ENCODE measurements around the gene NPM3.

Gene NPM3, protein sequence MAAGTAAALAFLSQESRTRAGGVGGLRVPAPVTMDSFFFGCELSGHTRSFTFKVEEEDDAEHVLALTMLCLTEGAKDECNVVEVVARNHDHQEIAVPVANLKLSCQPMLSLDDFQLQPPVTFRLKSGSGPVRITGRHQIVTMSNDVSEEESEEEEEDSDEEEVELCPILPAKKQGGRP

GRCh38 chr10:101782811-101783735 is at the start of gene NPM3:
NPM3 (minus strand) TSS chr10:101783446; CDS start chr10:101783390, 56 bp downstream.
- peak; percentile 65 to 73 for DNase-seq

DNA sequence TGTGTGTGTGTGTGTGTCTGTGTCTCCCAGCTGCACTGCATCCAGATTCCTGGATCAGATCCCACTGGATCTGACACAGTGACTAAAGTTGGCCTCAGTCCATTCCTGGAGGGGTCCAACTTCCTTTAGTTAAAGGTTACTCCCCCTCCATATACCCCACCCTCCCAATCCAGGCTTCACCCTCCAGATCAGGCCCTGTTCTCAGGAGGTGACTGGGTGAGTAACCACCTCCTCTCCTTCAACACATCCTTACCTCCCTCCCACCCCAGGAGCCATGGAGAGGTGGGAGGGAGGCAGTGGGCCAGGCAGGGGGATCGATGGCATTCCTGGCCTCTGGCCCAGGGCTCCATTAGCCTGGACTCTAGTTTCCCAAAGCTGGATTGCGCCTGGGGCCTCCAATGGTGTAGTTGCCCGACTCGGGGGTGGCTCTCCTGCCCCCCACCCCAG is 49.1 kb upstream of the NPM3 start:
- no peak for DNase-seq

DNA sequence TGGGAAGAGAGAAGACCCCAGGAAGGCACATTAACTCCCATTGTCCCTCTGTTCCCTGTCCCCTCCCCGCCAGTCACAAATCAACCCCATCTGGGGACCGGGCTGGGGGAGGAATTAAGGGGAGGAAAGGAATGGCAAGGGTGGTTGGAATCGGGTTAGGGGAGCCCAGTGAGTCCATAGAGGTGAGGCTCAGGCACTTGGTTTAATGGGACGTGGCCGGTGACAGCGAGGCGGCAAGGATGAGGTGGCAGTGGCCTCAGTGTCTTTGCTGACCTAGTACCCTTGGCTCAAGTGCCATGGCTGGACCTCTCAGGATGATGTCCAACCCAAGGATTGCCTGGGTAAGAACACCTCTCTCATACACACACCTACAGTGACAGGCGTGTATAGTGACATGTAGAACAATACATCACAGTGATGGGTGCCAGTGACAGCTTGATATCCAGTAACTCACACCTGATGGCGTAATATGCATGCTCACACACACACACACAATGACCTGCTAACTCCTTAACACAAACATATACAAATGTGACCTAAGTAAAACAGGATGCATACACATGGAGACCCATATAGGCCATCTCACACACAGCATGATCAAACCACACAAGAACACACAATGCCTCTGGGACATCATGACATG is 48.0 kb upstream of the NPM3 start:
- DNase-seq: no peak

DNA sequence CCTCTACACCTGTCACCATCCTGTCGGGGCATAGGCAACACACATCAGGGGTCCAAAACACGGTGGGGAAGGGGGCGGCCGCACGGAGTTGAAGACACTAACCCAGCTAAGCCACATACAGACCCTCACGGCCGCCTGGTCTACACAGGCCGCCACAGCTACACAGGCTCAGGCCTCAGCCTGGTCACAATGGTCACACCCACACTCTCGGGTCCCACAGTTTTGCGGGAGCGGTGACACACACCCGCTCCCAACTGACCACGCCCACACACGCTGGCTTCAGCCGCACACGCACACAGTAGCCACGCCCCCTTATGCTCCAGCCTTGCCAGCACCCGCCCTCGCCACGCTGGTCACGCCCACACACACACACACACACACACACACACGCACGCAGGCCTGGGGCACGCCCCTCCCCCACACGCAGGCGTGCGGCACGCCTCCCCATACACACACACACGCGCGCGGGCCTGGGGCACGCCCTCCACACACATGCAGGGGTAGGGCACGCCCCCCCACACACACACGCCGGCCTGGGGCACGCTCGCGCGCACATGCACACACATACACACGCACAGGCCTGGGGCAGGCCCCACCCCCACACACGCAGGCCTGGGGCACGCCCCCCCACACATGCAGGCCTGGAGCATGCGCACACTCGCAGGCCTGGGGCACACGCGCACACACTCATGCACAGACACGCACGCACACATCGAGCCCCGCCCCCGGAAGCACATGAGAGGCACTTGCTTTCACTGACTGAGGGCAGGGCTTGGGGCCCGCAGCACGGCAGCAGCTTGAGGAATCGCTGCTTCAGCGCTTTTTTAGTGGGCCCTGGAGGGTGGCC is 47.3 kb upstream of the NPM3 start:
- DNase-seq: peak; percentile 75 to 81

- DNase-seq: no peak
Observed at GRCh38 chr10:101829561-101830315, 46.5 kb upstream of the NPM3 start.

DNA sequence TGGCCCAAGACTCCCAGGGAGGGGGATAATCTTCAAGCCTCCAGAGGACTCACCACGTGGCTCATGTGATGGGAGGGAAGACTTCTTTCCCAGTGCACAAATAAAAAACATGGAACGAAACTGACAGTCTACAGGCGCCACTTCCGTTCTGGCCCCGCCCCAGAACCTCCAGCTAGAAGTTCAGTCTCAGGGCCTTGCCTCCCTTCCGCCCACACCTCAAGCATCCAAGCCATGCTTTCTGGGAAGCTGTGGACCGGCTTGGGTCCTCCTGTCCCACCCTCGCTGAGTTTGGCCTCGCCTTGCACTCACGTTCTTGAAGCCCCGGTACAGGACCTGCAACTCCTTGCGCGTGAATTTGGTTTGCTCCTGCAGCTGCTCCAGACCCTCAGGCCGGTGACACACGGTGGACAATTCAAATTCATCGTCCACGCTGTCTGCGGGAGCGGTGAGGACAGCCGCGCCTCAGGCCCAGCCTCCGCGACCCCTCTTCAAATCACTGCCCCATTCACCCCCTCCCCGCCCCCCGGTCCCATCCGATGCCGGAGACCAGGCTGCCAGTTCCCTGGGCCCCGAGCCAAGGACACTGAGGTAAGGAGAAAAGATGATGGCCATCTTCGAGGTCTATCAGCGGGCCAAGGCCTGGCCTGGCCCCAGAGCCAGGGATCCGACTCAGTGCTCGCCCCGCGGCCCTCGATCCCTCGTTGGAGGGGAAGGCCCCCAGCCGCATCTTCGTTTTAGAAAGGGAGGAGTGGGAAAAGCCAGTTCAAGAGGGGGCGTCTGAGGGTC is 45.7 kb upstream of the NPM3 start:
- DNase-seq: no peak

- DNase-seq: no peak
Observed at GRCh38 chr10:101827919-101828600, 44.8 kb upstream of the NPM3 start.

DNA sequence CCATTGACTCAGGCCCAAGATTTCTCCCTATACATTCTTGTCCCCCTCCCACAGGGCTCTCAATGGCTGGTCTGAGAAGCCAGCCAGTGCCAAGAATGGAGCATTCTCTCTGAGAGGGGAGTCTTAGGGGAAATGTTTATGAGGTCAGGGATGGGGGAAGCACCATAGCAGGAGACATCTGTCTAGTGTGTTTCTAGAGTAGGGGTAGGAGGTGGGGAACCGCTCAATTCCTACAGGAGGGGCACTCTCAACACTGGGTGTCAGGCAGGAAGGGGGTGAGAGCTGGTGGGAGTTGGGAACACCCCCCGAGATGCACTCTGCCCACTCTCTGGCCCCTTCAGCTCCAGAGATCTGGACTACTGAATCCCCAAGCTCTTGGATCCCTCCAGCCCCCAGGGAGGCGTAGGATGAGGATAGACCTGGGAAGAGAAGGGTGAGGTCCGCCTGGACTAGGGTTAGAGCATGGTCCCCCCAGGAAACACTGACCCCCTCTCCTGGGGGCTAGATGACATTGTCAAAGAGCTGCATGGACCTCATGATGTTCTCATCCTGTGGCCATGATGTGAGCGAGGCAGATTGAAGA is 43.7 kb upstream of the NPM3 start:
- DNase-seq: no peak

GRCh38 chr10:101824736-101825135 is 41.5 kb upstream of the NPM3 start:
- no peak for DNase-seq

DNA sequence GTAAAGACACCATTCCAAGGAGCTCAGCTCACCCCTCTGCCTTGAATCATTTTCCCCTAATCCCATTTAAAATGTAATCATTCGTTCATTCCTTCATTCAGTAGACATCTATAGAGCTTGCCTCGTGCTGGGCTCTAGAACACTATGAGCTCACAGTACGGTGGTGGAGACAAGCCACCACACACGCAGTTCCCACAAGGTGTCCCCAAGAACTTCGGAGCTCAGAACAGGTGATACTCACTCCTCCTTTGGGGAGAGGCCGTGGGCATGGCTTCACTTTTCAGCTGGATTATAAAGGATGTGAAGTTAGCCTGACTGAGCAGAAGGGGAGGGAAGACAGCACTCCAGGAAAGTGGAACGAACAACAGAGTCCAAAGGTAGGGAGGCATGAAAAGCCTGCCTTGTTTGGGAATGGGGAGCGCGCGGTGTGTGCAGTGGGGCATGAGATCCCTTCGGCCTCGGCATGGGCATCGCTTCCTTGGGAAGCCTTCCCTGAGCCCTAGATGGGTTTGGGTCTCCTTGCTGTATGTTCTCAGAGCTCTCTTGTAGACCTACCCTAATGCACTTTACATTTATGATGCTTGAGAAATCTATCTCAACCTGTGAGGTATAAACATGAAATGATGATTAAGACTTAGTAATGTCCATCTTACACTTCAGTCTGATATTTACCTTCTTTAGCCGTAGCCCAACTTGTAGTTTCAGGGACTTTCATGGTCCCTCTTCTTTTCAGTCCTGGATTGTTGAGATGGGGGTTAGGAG is 35.8 kb upstream of the NPM3 start:
- peak; percentile 62 to 68 for DNase-seq

GRCh38 chr10:101818119-101818871 is 35.0 kb upstream of the NPM3 start, which contains the start of gene OGA:
OGA (minus strand) TSS chr10:101818444; CDS start chr10:101818022, 422 bp downstream.
- DNase-seq: peak; percentile 98 to 99

DNA sequence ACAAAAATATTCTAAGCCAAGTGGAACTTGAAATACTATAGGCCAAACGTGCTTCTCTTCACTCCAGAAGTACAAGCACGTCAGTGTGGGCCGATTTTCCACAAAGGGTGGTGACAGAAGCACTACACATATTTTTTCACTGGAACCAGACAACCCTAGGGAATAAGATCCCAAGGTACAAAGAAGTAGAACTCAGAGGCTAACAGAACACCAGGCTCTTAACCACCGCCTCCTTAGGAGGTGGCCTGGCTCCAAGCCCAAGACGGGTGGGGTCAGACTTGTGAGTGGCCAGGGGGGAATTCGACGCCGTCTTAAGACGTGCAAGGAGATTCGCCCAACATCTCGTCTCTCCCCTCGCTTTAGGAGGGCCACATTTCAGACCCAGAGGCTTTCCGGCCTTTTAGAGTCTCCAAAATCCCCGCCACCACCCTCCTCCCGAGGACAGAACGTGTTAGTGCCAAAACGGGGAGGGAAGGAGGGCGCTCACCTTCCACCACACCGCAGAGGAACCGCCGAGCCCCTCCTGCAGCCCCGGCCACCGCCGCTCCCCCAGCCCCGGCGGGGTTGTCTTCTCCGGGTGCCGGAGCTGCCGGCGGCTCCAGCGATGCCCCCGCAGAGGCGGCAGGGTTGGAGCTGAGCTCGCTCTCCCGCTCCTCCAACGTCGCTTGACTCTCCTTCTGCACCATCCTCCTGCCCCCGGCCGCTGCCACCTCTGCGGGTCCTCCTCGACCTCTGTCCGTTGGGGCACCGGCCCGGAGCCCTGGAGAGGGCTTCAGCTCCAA is 34.3 kb upstream of the NPM3 start:
- peak; percentile 30 to 48 for DNase-seq

GRCh38 chr10:101816913-101817336 is 33.7 kb upstream of the NPM3 start:
- no peak for DNase-seq

- DNase-seq: no peak
Observed at GRCh38 chr10:101816376-101816775, 33.1 kb upstream of the NPM3 start.

- DNase-seq: no peak
Observed at GRCh38 chr10:101814466-101815071, 31.3 kb upstream of the NPM3 start.

DNA sequence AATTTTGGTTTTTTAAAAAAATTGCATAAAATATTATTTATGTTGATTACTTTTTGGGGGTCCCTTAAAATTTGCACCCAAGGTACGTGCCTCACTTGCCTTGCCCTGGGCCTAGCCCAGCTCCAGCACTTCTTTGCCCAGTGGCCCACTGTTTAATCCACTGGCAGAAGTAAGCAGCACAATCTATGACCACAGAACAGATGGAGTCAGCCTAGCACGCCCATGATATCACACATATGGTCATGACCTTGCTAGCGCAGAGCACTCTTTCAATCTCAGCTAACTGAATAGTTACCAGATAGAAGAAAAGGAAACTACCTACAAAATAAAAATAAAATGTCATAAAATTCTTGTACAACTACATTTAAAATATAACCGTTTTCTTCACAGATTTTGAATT is 29.4 kb upstream of the NPM3 start:
- DNase-seq: no peak

DNA sequence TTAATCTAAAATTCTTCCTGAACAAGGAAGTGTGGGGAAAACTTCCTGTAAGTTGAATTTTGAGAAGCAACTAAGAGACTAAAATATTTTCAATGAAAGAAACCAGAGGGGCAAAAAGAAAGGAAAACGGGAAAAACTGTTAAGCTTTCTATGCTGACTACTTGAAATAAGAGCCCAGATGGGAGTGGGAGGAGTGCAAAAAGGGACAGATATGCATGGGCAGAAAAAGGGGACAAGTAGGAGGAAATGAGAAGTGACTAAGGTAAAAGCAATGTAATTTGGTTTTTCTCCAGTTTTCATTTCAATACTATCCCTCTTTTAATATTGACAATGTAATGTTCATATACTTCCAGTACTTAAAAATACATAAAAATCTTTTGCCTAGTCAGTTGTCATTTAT is 23.9 kb upstream of the NPM3 start:
- no peak for DNase-seq

All from AML-193 (cell line).